SK-N-SH (cell line): Measurements from ENCODE around the gene ABCF1. TPM values are rescaled to one million over a fixed set of nuclear protein-coding genes. Genes with fewer than 3 reads are reported as not detected.

ENCODE experiments used
- CTCF ChIA-PET: fragments of 300-600, 350-600 bp; formaldehyde crosslinking; extraction: SDS; loops from one replicate; lab custom pipeline; 2021; lab: Yijun Ruan, JAX
- POLR2A ChIA-PET: fragments of 350-600 bp; sonication (Branson Sonifier 250); formaldehyde crosslinking; extraction: SDS; loops from one replicate; lab custom pipeline; 2020; ENCODE audit warnings: antibody characterized with exemption, inconsistent platforms; lab: Yijun Ruan, JAX
- DNase-seq: peaks from one replicate; pipeline ENCODE4 v3.0.0; 2012
- H2AFZ ChIP-seq: fragments of 200-600 bp; sonication (generic); 2 replicates; pipeline ENCODE4 v1.8.1; 2016; ENCODE audit warnings: antibody characterized with exemption, mild to moderate bottlenecking, low read depth
- H3F3A ChIP-seq: fragments of 200-600 bp; sonication (generic); replicated peaks from 2 replicates; pipeline ENCODE3; 2016; ENCODE audit warnings: antibody characterized with exemption, mild to moderate bottlenecking; ENCODE audit not compliant: insufficient read depth
- H3K27ac ChIP-seq, 2 experiments: fragments of 200-500 bp in 1 of 2; fragments of 200-600 bp in 1 of 2; sonication (Bioruptor generic) in 1 of 2; sonication (generic), shearing (Covaris generic) in 1 of 2; 2 replicates each; pipeline versions ENCODE4 v1.5.1 to v1.6.1; 2014 to 2016; ENCODE audit warnings: low read depth in 2 of 2, inconsistent platforms in 1 of 2, low read length in 1 of 2, mild to moderate bottlenecking in 1 of 2, mixed read lengths in 1 of 2
- H3K27me3 ChIP-seq: fragments of 200-600 bp; sonication (generic), shearing (Covaris generic); 2 replicates; pipeline ENCODE4 v1.6.1; 2016; ENCODE audit warnings: mixed run types; ENCODE audit not compliant: insufficient read depth
- H3K36me3 ChIP-seq, 2 experiments: fragments of 200-500 bp in 1 of 2; fragments of 200-600 bp in 1 of 2; sonication (Bioruptor generic) in 1 of 2; sonication (generic) in 1 of 2; replicated peaks in 1 of 2; 2 replicates each; pipeline versions ENCODE3 to v1.5.1; 2014 to 2016; ENCODE audit warnings: low read length in 1 of 2, mild to moderate bottlenecking in 1 of 2; ENCODE audit not compliant: insufficient read depth in 2 of 2, control insufficient read depth in 1 of 2
- H3K4me1 ChIP-seq, 2 experiments: fragments of 200-500 bp in 1 of 2; fragments of 200-600 bp in 1 of 2; sonication (Bioruptor generic) in 1 of 2; sonication (generic), shearing (Covaris generic) in 1 of 2; 2 replicates each; pipeline versions ENCODE4 v1.5.1 to v1.6.1; 2014 to 2016; ENCODE audit warnings: low read depth in 1 of 2, low read length in 1 of 2, mixed run types in 1 of 2; ENCODE audit not compliant: insufficient read depth in 2 of 2, control insufficient read depth in 1 of 2
- H3K4me2 ChIP-seq: fragments of 200-600 bp; sonication (generic), shearing (Covaris generic); 2 replicates; pipeline ENCODE4 v1.6.1; 2017; ENCODE audit warnings: mixed run types
- H3K4me3 ChIP-seq, 2 experiments: fragments of 200-500 bp in 1 of 2; fragments of 200-600 bp in 1 of 2; sonication (Bioruptor generic) in 1 of 2; sonication (generic), shearing (Covaris generic) in 1 of 2; 2 replicates each; pipeline versions ENCODE4 v1.5.1 to v1.8.1; 2014 to 2016; ENCODE audit warnings: low read depth in 2 of 2, inconsistent platforms in 1 of 2, low read length in 1 of 2, mild to moderate bottlenecking in 1 of 2, mixed read lengths in 1 of 2, moderate library complexity in 1 of 2
- H3K79me2 ChIP-seq: fragments of 200-600 bp; sonication (generic); 2 replicates; pipeline ENCODE4 v1.8.1; 2017; ENCODE audit warnings: mild to moderate bottlenecking; ENCODE audit not compliant: insufficient read depth
- H3K9ac ChIP-seq: fragments of 200-600 bp; sonication (generic); 2 replicates; pipeline ENCODE4 v1.6.1; 2017; ENCODE audit warnings: mixed run types
- H3K9me2 ChIP-seq: fragments of 200-600 bp; sonication (generic); 2 replicates; pipeline ENCODE4 v1.6.1; 2017; ENCODE audit warnings: mixed run types
- H3K9me3 ChIP-seq: fragments of 200-600 bp; sonication (generic); 2 replicates; pipeline ENCODE4 v1.6.1; 2017; ENCODE audit warnings: mixed run types, mild to moderate bottlenecking, moderate library complexity
- H4K20me1 ChIP-seq: fragments of 200-600 bp; sonication (generic); 2 replicates; pipeline ENCODE4 v1.6.1; 2017; ENCODE audit warnings: mild to moderate bottlenecking, mixed run types; ENCODE audit not compliant: insufficient read depth
- CHD2 ChIP-seq: fragments of 150-350 bp; IDR thresholded peaks from 2 replicates; pipeline ENCODE4 v1.6.1; 2018; ENCODE audit warnings: low read length; ENCODE audit not compliant: partially characterized antibody
- EP300 ChIP-seq, 2 experiments: IDR thresholded peaks; 2 replicates each; pipeline versions ENCODE4 v1.4.0 to v1.6.1; 2012; ENCODE audit warnings: borderline replicate concordance in 1 of 2, low read depth in 1 of 2, low read length in 1 of 2
- FOXJ3 ChIP-seq: sonication (generic); formaldehyde crosslinking; IDR thresholded peaks from 2 replicates; pipeline ENCODE4 v1.5.1; 2020; ENCODE audit warnings: mild to moderate bottlenecking, missing genetic modification reagents
- FOXM1 ChIP-seq: IDR thresholded peaks from 2 replicates; pipeline ENCODE4 v1.4.0; 2012; ENCODE audit warnings: low read depth, mild to moderate bottlenecking
- IRF3 ChIP-seq: fragments of 150-350 bp; IDR thresholded peaks from 2 replicates; pipeline ENCODE4 v1.6.1; 2016; ENCODE audit warnings: mild to moderate bottlenecking, low read depth, low read length
- MEF2A ChIP-seq: IDR thresholded peaks from 2 replicates; pipeline ENCODE4 v1.4.0; 2012; ENCODE audit warnings: low read depth, borderline replicate concordance
- NFIC ChIP-seq: IDR thresholded peaks from 2 replicates; pipeline ENCODE4 v1.4.0; 2012; ENCODE audit warnings: borderline replicate concordance
- PBX3 ChIP-seq: IDR thresholded peaks from 2 replicates; pipeline ENCODE4; 2012
- POLR2AphosphoS5 ChIP-seq: IDR thresholded peaks from 2 replicates; pipeline ENCODE4 v1.6.1; 2012; ENCODE audit warnings: low read depth, low read length
- RXRA ChIP-seq: IDR thresholded peaks from 2 replicates; pipeline ENCODE4 v1.4.0; 2012; ENCODE audit warnings: low read depth, mild to moderate bottlenecking, borderline replicate concordance
- SMC3 ChIP-seq: IDR thresholded peaks from 2 replicates; pipeline ENCODE4 v1.6.1; 2012; ENCODE audit warnings: low read depth, low read length, improper control_type of control experiment
- USF1 ChIP-seq: IDR thresholded peaks from 2 replicates; pipeline ENCODE4 v1.4.0; 2012; ENCODE audit warnings: low read depth, borderline replicate concordance
- ZBTB33 ChIP-seq: IDR thresholded peaks from 2 replicates; pipeline ENCODE4 v1.4.0; 2012; ENCODE audit warnings: low read depth, borderline replicate concordance
- WGBS: methylation state at CpG from one replicate; pipeline ENCODE4 v1.1.6; 2017; ENCODE audit warnings: low lambda C conversion rate; 5-methylcytosine and 5-hydroxymethylcytosine counted together
- polyA plus RNA-seq, 3 experiments: library from polyadenylated mRNA; depleted of rRNA; stranded (reverse); fragments of >200 nt; gene quantifications; 2 replicates each; pipeline ENCODE4 v1.2.3, GENCODE V29; 2012

The ABCF1 gene
- polyA plus RNA-seq, 1 of the 3 experiments (the other 2 are of a cell fraction), result 53.4 TPM

GRCh38 chr6:30619561-30619960 is 48.3 kb downstream of the ABCF1 start:
- H2AFZ ChIP-seq, result no peak overlapping the region
- DNase-seq, result no peak
- H3K27me3 ChIP-seq, result no peaks in the 10 kb centered on the region
- H3K79me2 ChIP-seq, result peaks cover 56% of the 10 kb centered on the region
- WGBS, result 98% methylated on average over 11 of the region's 11 CpGs
- CTCF ChIA-PET, result interaction anchor here (1.3 to 2.6 kb wide), 2 partner anchors 59 to 102 kb away, joined by 3 to 8 read pairs; no protein-coding TSS in a partner anchor
- TF ChIP-seq EP300 (IDR thresholded peaks at IDR 0.05; ENCODE audit: borderline replicate concordance in 1 of 2, low read depth in 1 of 2, low read length in 1 of 2) (no peak), SMC3 (no peak), MEF2A (no peak), RXRA (no peak), FOXM1 (no peak)
- H3K4me2 ChIP-seq, result no peak overlapping the region
- no peaks in the 10 kb centered on the region for H3K9me2 ChIP-seq
- H3K9ac ChIP-seq, result no peak overlapping the region; the same call in 1 of the 2 replicates
- H3K4me3 ChIP-seq, result no peak overlapping the region
- H3K4me1 ChIP-seq, result peaks cover 4 to 9% of the 10 kb centered on the region in 2 experiments
- H3K9me3 ChIP-seq, result no peaks in the 10 kb centered on the region
- no peak overlapping the region for H3K27ac ChIP-seq
- peaks cover 29% of the 10 kb centered on the region for H3F3A ChIP-seq
- H3K36me3 ChIP-seq, result peaks cover 38 to 54% of the 10 kb centered on the region in 2 experiments
- POLR2A ChIA-PET, result no interaction called here
- H4K20me1 ChIP-seq, result no peaks in the 10 kb centered on the region

- Histone ChIP-seq H3K27ac (no peak overlapping the region), H3K4me2 (no peak overlapping the region), H3K4me1 (peaks cover 9 to 12% of the 10 kb centered on the region in 2 experiments; a peak in 2 of 4 replicates), H4K20me1 (no peaks in the 10 kb centered on the region), H3K27me3 (no peaks in the 10 kb centered on the region), H3K9ac (no peak overlapping the region), H3K9me3 (no peaks in the 10 kb centered on the region), H3K9me2 (no peaks in the 10 kb centered on the region), H3K36me3 (peaks cover 28 to 65% of the 10 kb centered on the region in 2 experiments), H2AFZ (no peak overlapping the region), H3F3A (peaks cover 18% of the 10 kb centered on the region), H3K79me2 (peaks cover 35% of the 10 kb centered on the region), H3K4me3 (no peak overlapping the region)
- WGBS, result 94% methylated on average over 8 of the region's 8 CpGs
- DNase-seq, result no peak
- ChIA-PET CTCF (interaction anchor here (1.0 to 1.7 kb wide), 5 partner anchors 15 to 454 kb away, joined by 3 to 5 read pairs (median 3); no protein-coding TSS in a partner anchor), POLR2A (interaction anchor here (1.5 kb wide), 2 partner anchors 8 to 10 kb away, joined by 12 to 14 read pairs; partner anchors contain the start of genes MRPS18B and PPP1R10)
- TF ChIP-seq PBX3 (no peak), FOXJ3 (CRISPR knock-in tag) (no peak), EP300 (IDR thresholded peaks at IDR 0.05; ENCODE audit: borderline replicate concordance in 1 of 2, low read depth in 1 of 2, low read length in 1 of 2) (no peak), IRF3 (no peak), POLR2AphosphoS5 (no peak), SMC3 (no peak), MEF2A (no peak), NFIC (no peak), CHD2 (no peak), ZBTB33 (no peak), USF1 (no peak)
Measured at GRCh38 chr6:30625511-30625910, 54.3 kb downstream of the ABCF1 start.
